Measurements from ENCODE around the gene ALPI. TPM values are rescaled to one million over a fixed set of nuclear protein-coding genes. Genes with fewer than 3 reads are reported as not detected.

The ALPI gene
- total and polyA plus RNA-seq, 10 of the 15 experiments (the other 5 are each of a cell fraction or from before 2014, with no cell fraction given) = not detected

- Histone ChIP-seq H3K36me3 (ENCODE audit: control insufficient read depth in 2 of 2, insufficient read depth in 2 of 2, low read length in 1 of 2) (no peaks in the 10 kb centered on the region), H3K9ac (ENCODE audit: control insufficient read depth, insufficient read depth, low read length) (no peak within 1 kb of the TSS), H3K4me3 (no peak within 1 kb of the TSS), H2AFZ (ENCODE audit: control insufficient read depth, low read depth, low read length) (no peak within 1 kb of the TSS), H3K4me1 (ENCODE audit: control insufficient read depth, insufficient read depth, low read length) (no peaks in the 10 kb centered on the region), H3K27me3 (replicated peaks in 1 of 2; ENCODE audit: control insufficient read depth in 2 of 2, insufficient read depth in 2 of 2, low read length in 1 of 2) (peaks cover 0 to 16% of the 10 kb centered on the region in 2 experiments; a peak in 3 of 4 replicates), H4K20me1 (ENCODE audit: control insufficient read depth, insufficient read depth) (no peaks in the 10 kb centered on the region), H3K4me2 (ENCODE audit: control insufficient read depth, insufficient read depth) (no peak within 1 kb of the TSS), H3K27ac (ENCODE audit: control insufficient read depth, insufficient read depth) (no peak within 1 kb of the TSS), H3K79me2 (ENCODE audit: control insufficient read depth, insufficient read depth, low read length) (no peaks in the 10 kb centered on the region), H3K9me3 (replicated peaks; ENCODE audit: control insufficient read depth, insufficient read depth, low read length) (no peaks in the 10 kb centered on the region)
- intact Hi-C loops (cut with micrococcal nuclease; ENCODE audit: unreplicated experiment) = no loop called here
- in situ Hi-C loops (cut with MboI) = no loop called here
- peak; percentile 39 for TF ChIP-seq SUZ12 (IDR thresholded peaks at IDR 0.05; ENCODE audit: unreplicated experiment)
- no peak for TF ChIP-seq NRF1 (conservative IDR thresholded peaks at IDR 0.05; ENCODE audit: low read depth, low read length)
- no peak for TF ChIP-seq CBX5 (IDR thresholded peaks at IDR 0.05; ENCODE audit: low read depth)
- ChIA-PET SMC1A (ENCODE audit: uncharacterized antibody, unreplicated experiment) (no interaction called here), RAD21 (ENCODE audit: unreplicated experiment) (no interaction called here), CTCF (no interaction called here), POLR2A (no interaction called here)
- 17% methylated on average over 75 of the region's 102 CpGs for WGBS (ENCODE audit: insufficient coverage, insufficient replicate concordance, low lambda C conversion rate, missing lambda C conversion rate)
- BruUV-seq (replicated peaks) = no TSS peak
- no peak; the same call in 2 of the 3 replicates for ATAC-seq
- DNase-seq (ENCODE audit: low read depth, low spot score) = no peak
- FAIRE-seq = no peak
Measured at GRCh38 chr2:232487385-232488096, 31.6 kb downstream of the ALPI start, which contains the start of gene ECEL1. ECEL1 (minus strand) TSS chr2:232487834; CDS start chr2:232486653, 1,181 bp downstream.

GRCh38 chr2:232488097-232488711 lies 32.3 kb downstream of the ALPI start:
- H3K4me1 ChIP-seq (ENCODE audit: control insufficient read depth, insufficient read depth, low read length) = no peaks in the 10 kb centered on the region
- H3K27ac ChIP-seq (ENCODE audit: control insufficient read depth, insufficient read depth) = no peak overlapping the region
- POLR2A ChIA-PET = no interaction called here
- BruUV-seq (replicated peaks) = no TSS peak
- no peak overlapping the region for H3K9ac ChIP-seq (ENCODE audit: control insufficient read depth, insufficient read depth, low read length)
- no peak overlapping the region for H3K4me3 ChIP-seq
- H3K79me2 ChIP-seq (ENCODE audit: control insufficient read depth, insufficient read depth, low read length) = no peaks in the 10 kb centered on the region
- FAIRE-seq (no peak), DNase-seq (ENCODE audit: low read depth, low spot score) (no peak), ATAC-seq (no peak)
- in situ Hi-C loops (cut with MboI) (no loop called here), intact Hi-C loops (cut with micrococcal nuclease; ENCODE audit: unreplicated experiment) (no loop called here)
- RAD21 ChIA-PET (ENCODE audit: unreplicated experiment) = no interaction called here
- H3K27me3 ChIP-seq (replicated peaks in 1 of 2; ENCODE audit: control insufficient read depth in 2 of 2, insufficient read depth in 2 of 2, low read length in 1 of 2) = peaks cover 0 to 17% of the 10 kb centered on the region in 2 experiments; a peak in 3 of 4 replicates
- SMC1A ChIA-PET (ENCODE audit: uncharacterized antibody, unreplicated experiment) = no interaction called here
- no peaks in the 10 kb centered on the region for H3K9me3 ChIP-seq (replicated peaks; ENCODE audit: control insufficient read depth, insufficient read depth, low read length)
- H2AFZ ChIP-seq (ENCODE audit: control insufficient read depth, low read depth, low read length) = no peak overlapping the region
- CTCF ChIA-PET = no interaction called here
- no peaks in the 10 kb centered on the region for H3K36me3 ChIP-seq (ENCODE audit: control insufficient read depth in 2 of 2, insufficient read depth in 2 of 2, low read length in 1 of 2)
- H3K4me2 ChIP-seq (ENCODE audit: control insufficient read depth, insufficient read depth) = no peak overlapping the region
- WGBS (ENCODE audit: insufficient coverage, insufficient replicate concordance, low lambda C conversion rate, missing lambda C conversion rate) = 56% methylated on average over 16 of the region's 16 CpGs
- no peaks in the 10 kb centered on the region for H4K20me1 ChIP-seq (ENCODE audit: control insufficient read depth, insufficient read depth)
- TF ChIP-seq EED (IDR thresholded peaks at IDR 0.05; ENCODE audit: low read depth) (no peak), NFIC (IDR thresholded peaks at IDR 0.05; ENCODE audit: low read depth, low read length) (no peak), SRF (IDR thresholded peaks at IDR 0.05; ENCODE audit: low read depth in 2 of 2, low read length in 2 of 2) (no peak), SMAD5 (IDR thresholded peaks at IDR 0.05; ENCODE audit: low read depth) (no peak), ATF2 (IDR thresholded peaks at IDR 0.05; ENCODE audit: low read length) (no peak), ZBTB11 (CRISPR knock-in tag; IDR thresholded peaks at IDR 0.05) (no peak)
